HEK293T (cell line): ENCODE data around the gene DPP4.

Experiments
- ARNT ChIP-seq: fragments of 450-650 bp; IDR thresholded peaks from 2 replicates; pipeline ENCODE4 v1.6.1; 2017; ENCODE audit warnings: mild to moderate bottlenecking
- FOXM1 ChIP-seq: fragments of 450-650 bp; IDR thresholded peaks from 2 replicates; pipeline ENCODE4 v1.6.1; 2017; ENCODE audit warnings: mild to moderate bottlenecking, borderline replicate concordance
- TF ChIP-seq, protein P1 (sequence below): fragments of 450-650 bp; IDR thresholded peaks from 2 replicates; pipeline ENCODE4 v1.6.1; 2016

DNA sequence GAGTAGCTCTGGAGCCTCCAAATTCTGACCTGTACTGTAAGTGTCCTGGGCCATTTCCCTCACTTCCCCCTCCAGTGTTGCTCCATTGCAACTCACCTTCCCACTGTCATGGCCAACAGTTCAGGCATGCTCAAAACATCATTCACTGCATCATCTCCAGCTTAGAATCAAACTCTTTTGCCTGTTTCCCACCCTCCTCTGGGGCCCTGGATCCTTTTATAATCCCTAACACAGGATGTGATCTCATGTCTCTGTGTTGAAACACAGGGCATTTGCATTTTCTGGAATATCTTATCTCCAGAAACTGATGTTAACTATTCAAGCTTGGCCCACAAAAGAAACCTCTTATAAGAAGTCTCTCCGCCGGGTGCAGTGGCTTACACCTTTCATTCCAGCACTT, 3.0 kb downstream of the DPP4 start:
- TF ChIP-seq FOXM1, result no peak
- TF ChIP-seq ARNT, result no peak
- TF ChIP-seq, protein P1, sequence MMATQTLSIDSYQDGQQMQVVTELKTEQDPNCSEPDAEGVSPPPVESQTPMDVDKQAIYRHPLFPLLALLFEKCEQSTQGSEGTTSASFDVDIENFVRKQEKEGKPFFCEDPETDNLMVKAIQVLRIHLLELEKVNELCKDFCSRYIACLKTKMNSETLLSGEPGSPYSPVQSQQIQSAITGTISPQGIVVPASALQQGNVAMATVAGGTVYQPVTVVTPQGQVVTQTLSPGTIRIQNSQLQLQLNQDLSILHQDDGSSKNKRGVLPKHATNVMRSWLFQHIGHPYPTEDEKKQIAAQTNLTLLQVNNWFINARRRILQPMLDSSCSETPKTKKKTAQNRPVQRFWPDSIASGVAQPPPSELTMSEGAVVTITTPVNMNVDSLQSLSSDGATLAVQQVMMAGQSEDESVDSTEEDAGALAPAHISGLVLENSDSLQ, result no peak
